NOMO-1 treated with DMSO at 0.1 percent for 48 hours (cell line): ENCODE data around the gene PIP4K2A.
A peak's percentile ranks its signal among the peaks of the same experiment; 100 is the strongest.

Experiments used
- DNase-seq: peaks from one replicate; lab custom pipeline; 2025; ENCODE audit not compliant: unreplicated experiment; lab: John Stamatoyannopoulos, UW

PIP4K2A gene

GRCh38 chr10:22622242-22622806, 92.1 kb downstream of the PIP4K2A start:
- no peak for DNase-seq

DNA sequence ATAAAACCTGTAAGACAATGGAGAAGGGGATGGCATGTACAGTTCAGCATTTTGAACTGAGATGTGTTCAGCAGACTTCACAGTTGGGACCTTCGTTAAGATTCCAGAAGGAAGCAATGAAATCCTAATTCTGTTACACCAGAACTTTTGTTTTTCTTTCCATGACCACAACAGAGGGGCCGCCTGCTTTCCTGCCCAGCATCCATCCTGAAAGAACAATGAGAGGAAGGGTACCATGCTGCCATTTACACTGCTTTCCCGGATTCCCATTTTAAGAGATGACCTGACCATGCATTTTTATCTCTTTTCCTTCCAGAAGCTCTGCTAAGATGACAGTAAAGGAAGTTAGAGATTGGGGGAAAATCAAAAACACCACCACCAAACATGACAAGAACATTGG, 92.7 kb downstream of the PIP4K2A start:
- DNase-seq = no peak

DNA sequence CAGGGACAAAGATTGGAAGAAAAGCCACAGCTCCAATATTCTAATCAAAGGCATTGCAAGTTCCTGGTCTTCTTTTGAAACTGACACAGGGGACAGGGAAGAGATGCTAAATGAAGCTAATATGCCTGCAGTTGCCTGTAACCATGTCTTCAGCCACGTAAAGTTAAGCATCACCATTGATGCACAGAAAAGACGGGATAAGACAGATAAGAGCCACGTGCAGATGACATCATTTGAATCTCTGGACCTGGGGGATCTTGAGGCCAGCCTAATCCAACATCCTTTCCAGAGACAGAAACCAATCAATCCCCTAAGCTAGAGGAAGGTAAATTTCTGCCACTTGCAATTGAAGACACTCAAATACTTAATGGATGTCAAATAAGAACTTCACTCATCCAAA, 93.4 kb downstream of the PIP4K2A start:
- DNase-seq = no peak

DNA sequence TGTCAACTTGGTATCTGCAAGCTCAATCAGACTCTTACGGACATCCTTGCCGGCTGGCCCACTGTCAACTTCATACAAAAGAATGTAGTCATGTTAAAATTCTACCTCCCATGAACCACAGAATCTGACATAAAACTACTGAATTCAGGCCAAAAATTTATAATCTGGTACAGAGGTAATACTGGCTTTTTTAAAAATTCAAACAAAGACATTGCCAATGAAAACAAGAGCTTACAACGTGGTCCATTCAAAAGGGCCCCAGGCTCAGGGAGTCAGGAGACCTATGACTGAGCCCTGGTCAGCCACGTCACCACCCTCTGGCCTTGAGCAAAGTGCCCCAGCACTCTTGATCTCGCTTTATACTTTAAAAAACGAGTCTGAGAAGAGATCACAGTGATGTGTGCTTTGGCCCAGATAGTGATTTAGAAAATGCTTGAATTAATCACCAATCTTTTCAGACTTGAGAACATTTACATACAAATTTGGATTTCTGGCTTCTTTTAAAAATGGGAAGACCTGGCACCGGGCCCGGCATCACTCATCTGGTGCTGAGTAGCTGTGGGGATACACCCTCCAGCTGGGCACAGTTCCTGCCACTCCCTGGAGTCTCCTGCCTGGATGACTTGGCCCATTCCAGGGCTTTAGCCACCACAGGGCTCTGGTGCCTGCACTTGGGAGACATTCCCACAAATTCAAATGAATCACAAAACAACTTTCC, 94.1 kb downstream of the PIP4K2A start:
- no peak for DNase-seq

GRCh38 chr10:22619101-22619500, 95.3 kb downstream of the PIP4K2A start:
- no peak for DNase-seq

DNA sequence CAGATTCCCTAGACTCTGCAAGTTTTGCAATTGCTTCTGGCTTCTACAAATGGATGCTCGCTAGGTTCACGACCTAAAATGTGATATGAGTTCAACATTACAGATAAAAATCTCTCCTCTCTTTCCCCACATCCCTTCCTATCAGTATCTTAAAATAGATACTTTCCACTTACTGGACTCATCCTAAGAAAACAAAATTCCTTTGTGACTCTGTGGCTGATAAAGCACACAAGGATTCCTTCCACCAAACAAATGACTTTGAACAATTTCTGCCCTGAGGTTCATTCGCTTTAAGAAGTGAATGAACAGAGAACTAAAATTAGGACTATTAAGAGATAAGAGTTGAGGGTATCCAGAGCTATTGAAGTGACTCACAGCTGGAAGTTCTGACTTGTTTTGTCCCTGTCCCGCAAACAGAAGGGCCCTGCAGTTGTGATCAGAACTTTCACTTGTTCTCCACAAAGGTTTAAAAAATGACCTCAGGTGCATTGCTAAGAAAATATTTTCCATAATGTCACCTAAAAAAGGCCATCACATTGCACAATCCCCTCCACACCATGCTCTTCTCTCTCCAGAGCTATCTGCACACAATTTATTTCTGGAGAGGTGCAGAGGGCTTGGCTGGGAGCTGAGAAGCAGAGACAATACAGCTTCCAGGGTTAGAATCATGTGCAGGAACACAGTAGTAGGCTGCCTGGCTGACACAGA, 96.1 kb downstream of the PIP4K2A start:
- no peak for DNase-seq

DNA sequence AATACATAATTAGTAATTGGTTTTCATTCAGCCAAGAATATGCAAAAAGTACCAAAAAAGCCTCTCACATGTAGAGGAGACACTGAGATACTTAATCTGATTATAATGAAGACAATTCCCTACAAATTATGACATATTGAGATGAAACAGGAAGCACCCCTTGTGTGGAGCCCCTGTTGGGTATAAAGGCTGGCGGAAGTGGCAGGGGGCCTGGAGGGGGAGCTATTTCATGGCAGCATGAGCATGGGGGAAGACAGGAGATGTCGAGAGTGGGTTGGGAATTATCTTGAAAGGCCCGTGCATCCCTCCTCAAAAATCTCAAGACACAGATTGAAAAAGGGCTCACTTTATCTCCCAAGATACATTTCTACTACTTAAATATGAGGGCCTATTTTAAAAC, 96.9 kb downstream of the PIP4K2A start:
- DNase-seq = no peak

GRCh38 chr10:22617051-22617450, 97.3 kb downstream of the PIP4K2A start:
- DNase-seq = no peak

- peak; percentile 74 for DNase-seq
Observed at GRCh38 chr10:22615819-22616499, 98.4 kb downstream of the PIP4K2A start.

GRCh38 chr10:22615101-22615500, 99.3 kb downstream of the PIP4K2A start:
- DNase-seq = no peak

- no peak for DNase-seq
Observed at GRCh38 chr10:22613011-22613410, 101.4 kb downstream of the PIP4K2A start.

GRCh38 chr10:22612318-22612717, 102.1 kb downstream of the PIP4K2A start:
- DNase-seq = no peak

GRCh38 chr10:22611425-22612115, 102.8 kb downstream of the PIP4K2A start:
- DNase-seq = no peak

DNA sequence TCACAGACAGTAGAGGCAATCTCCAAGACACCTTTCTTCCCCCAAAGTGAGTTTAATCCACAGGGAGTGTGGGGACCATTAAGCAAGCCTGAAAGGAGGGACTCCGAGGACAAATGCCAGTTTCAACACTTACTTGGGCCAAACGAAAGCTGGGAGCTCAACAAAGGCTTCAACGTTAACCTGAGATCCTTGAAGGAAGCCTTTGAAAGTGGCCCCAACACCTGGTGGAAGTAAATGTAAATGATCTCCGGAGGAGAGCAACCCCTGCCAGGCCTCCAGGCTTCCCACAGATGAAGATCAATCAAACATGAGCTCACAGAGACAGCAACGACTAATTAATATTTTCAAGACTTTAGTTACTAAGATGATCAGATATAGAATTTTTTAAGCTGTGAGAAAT, 103.8 kb downstream of the PIP4K2A start:
- no peak for DNase-seq

DNA sequence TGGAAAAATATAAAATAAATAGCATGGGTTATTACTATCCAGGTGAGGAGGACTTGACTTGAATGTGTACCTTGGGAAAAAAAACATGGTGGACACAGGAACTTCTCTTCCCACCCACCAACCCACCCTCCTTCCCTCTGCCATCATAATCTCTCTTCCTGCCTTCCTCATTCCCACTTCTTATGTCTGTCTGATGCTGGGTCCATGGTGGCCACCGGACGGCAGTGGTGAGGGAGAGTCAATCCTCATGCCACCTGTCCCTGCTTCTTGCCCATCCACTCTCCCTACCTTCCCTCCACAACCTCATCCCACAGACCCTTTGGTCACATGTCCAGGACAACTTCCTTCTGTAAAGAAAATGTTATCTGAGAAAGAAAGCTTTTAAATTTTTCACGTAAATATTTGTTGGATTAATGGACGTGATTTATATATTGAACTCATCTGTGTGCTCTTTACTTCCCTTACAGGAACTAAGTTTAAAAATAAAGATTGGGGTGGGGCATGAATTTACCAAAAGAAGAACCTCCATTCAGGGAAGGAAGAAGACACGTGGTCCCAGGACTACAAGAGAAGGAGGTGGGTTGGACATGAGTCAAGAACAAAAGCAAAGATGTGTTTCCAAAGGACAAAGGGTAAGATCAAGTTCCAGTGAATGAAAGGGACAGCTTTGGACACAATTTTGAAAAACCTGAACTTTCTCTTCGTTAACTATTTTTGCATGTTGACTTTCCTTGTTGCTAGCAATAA, 104.5 kb downstream of the PIP4K2A start:
- DNase-seq = peak; percentile 67

DNA sequence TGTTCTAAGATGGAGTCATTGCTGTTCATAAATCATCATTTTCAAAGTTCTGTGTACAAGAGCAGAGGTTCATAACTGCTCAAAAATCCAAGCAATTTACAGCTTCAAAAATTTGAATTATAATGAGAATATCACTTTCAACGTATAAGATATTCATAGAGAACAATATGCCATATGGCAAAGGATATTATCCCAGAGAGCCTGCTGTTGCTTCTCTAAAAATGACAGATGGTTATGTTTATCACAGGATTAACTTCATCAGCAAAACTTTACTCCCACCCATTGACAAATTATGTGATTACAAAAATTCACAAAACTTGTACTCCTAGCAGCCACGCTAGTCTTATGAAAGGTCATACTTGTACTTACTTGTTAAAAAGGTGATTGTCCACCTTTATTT, 105.1 kb downstream of the PIP4K2A start:
- no peak for DNase-seq

DNA sequence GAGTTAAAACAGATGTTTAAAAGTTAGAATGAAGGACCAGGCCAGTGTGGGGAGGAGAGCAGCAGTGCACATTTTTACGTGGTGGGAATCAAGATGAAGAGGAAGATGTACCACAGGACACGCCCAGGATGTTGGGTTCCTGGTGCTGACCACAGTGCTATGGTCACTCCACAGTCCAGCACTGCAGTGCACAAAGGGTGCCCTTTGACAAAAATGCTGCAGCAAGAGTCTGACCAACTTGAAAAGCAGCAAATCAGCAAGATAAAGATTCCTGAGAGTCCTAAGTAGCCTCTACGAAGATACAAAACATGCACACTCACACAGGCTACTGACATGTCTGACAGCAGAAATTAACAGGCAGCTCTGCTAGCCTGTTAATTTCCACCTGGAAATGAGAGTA, 107.1 kb downstream of the PIP4K2A start:
- no peak for DNase-seq

GRCh38 chr10:22606164-22606614, 108.2 kb downstream of the PIP4K2A start:
- peak; percentile 81 for DNase-seq

DNA sequence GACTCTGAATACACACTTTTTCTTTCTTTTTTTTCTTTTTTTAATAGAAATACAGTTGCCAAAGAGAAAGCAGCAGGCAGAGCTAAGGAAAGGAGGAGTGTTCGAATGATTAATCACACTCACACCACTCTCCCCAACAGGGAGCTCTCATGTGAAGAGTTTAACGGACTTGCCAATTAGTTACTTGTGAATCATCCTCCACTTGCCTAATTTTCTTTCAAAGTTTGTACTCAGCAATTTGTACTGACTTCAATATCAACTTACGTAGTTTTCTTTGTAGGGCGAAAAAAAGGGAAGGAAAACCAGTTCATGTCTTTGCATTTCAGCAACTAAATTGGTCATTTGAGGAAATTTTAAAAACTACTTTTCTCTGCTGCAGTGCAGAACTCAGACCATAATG, 109.2 kb downstream of the PIP4K2A start:
- peak; percentile 99 for DNase-seq

DNA sequence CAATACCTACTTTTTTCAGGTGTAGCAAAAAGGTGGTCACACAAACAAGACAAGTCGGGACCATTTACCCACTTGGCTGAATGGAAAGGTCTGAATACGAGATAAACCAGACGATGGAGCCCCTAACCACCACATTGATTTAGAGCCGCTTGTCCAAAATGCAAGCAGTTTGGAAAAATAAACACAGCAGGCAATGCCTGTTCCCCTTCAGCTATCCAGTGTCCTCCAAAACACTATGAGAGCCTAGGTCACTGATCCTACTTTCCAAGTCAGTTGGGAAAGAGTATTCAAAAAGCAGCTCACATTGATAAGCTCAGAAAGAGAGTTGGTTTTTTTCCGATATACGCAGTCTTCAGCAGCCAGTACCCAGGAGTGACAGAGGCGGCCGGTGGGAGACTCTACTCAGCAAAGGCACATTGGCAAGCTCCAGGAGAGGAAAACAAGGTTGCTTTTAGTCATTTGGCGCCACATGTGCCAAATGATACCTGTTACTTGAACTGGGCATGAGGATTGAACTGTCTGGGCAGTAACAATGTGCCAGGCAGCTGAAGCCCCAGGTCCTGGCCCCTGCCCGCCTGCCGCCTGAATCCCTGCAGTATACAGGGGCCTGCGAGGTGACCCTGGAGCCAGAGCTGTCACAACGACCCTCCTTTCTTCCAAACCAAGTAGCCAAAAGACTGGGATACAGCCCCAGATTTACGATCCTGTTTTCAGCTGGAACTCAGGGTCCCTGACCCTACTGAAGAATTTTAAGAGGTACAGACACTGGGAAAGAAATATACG, 109.8 kb downstream of the PIP4K2A start:
- DNase-seq = no peak
